ENCODE measurements around the gene GP5. TPM values are rescaled to one million over a fixed set of nuclear protein-coding genes. Genes with fewer than 3 reads are reported as not detected.

GP5 gene
- total RNA-seq, 1 experiment from 2014 or later: not detected

- Histone ChIP-seq H4K20me1 (ENCODE audit: control insufficient read depth, insufficient read depth, insufficient read length) (no peaks in the 10 kb centered on the region), H3K14ac (ENCODE audit: insufficient read depth, low read length) (no peak overlapping the region), H3K9me3 (ENCODE audit: control insufficient read depth, low read depth, low read length) (no peaks in the 10 kb centered on the region), H3K9ac (ENCODE audit: extremely low read depth, insufficient read length, low read length) (no peak overlapping the region), H2BK15ac (ENCODE audit: low read depth, low read length) (no peak overlapping the region), H4K5ac (ENCODE audit: insufficient read length, low read depth, low read length) (no peak overlapping the region), H2BK20ac (ENCODE audit: low read depth, low read length, poor library complexity, severe bottlenecking) (no peak overlapping the region), H3K4ac (ENCODE audit: low read depth, low read length) (no peak overlapping the region), H4K91ac (ENCODE audit: insufficient read length, low read depth, low read length) (no peak overlapping the region), H2BK12ac (ENCODE audit: insufficient read length, low read depth, low read length) (no peak overlapping the region), H3K79me2 (ENCODE audit: insufficient read depth, low read length) (no peaks in the 10 kb centered on the region), H3K18ac (ENCODE audit: insufficient read length, low read depth, low read length) (no peak overlapping the region), H3K4me1 (ENCODE audit: insufficient read depth, low read length) (no peaks in the 10 kb centered on the region), H2AFZ (ENCODE audit: low read length) (no peak overlapping the region), H4K8ac (replicated peaks; ENCODE audit: insufficient read length, low read depth, low read length) (no peak overlapping the region), H3K4me2 (ENCODE audit: insufficient read depth, insufficient read length, low read length) (no peak overlapping the region), H2BK120ac (ENCODE audit: low read depth, low read length, poor library complexity, severe bottlenecking) (no peak overlapping the region), H3K27ac (ENCODE audit: insufficient read length, low read depth, low read length) (no peak overlapping the region), H3K23me2 (ENCODE audit: insufficient read length, low read depth, low read length, poor library complexity, severe bottlenecking) (no peaks in the 10 kb centered on the region), H3T11ph (ENCODE audit: low read length) (no peak overlapping the region), H3K27me3 (ENCODE audit: insufficient read depth, low read length) (no peaks in the 10 kb centered on the region; the same call in 1 of the 2 replicates), H2AK5ac (ENCODE audit: insufficient read length, low read length) (no peak overlapping the region), H2BK5ac (ENCODE audit: insufficient read length, low read length) (no peak overlapping the region), H3K56ac (ENCODE audit: insufficient read length, low read depth, low read length) (no peak overlapping the region), H3K79me1 (ENCODE audit: insufficient read depth, low read depth, low read length, poor library complexity, severe bottlenecking) (no peaks in the 10 kb centered on the region), H3K23ac (ENCODE audit: insufficient read length, low read depth, low read length) (no peak overlapping the region)
- H3K27me3 Mint-ChIP-seq (ENCODE audit: low read depth): peaks cover 21% of the 10 kb centered on the region
- no peak overlapping the region; a peak in 1 of 5 replicates for H3K4me3 Mint-ChIP-seq
- no peaks in the 10 kb centered on the region; a peak in 1 of 5 replicates for H3K9me3 Mint-ChIP-seq
- no peak for DNase-seq
- TF ChIP-seq CTCF (conservative IDR thresholded peaks at IDR 0.05): no peak
- H3K4me1 Mint-ChIP-seq: peaks cover 24 to 37% of the 10 kb centered on the region in 2 experiments
- whole genome bisulfite sequencing (ENCODE audit: extremely low coverage, insufficient read length, low lambda C conversion rate): no CpG with 5 or more reads among the region's 6 CpGs
- no peaks in the 10 kb centered on the region; a peak in 1 of 7 replicates for H3K36me3 Mint-ChIP-seq (ENCODE audit: insufficient read depth in 1 of 3, low read depth in 3 of 3)
- no peak overlapping the region for H3K27ac Mint-ChIP-seq
Measured at GRCh38 chr3:194368918-194369317, 30.1 kb downstream of the GP5 start.

All from H9 (cell line).